Inflammatory macrophage treated with lipopolysaccharide for 1 hour (primary cell): ENCODE data around the gene SLC35D2.

ENCODE experiments used
- DNase-seq, 2 donors: peaks; one replicate each; pipeline ENCODE4 v3.0.0-alpha.2; 2020 to 2022

Gene SLC35D2

GRCh38 chr9:96304230-96304629 is 79.3 kb downstream of the SLC35D2 start:
- no peak for DNase-seq

DNA sequence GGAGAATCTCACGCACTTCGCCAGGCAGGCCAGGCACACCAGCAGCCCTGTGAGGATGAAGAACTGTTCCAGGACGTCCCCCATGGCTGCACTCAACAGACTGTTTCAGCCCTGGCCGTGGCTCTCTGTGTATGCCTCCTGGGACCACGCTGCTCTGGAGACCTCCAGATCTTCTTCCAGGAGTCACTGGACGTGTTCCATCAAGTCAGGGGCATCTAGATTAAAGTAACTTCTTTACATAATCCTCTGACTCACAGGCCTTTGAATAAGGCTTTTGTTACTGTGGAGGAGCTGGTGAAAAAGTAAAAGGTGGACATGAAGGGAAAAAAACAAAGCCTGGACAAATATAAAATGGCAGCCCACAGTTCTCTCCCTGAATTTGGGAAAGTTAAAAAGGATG is 81.5 kb downstream of the SLC35D2 start, which contains the start of gene HSD17B3:
Gene HSD17B3, minus strand, starts transcription at position 156 of the 400 bp plus-strand sequence. Its CDS starts 72 bp downstream, at position 84.
- DNase-seq = no peak

DNA sequence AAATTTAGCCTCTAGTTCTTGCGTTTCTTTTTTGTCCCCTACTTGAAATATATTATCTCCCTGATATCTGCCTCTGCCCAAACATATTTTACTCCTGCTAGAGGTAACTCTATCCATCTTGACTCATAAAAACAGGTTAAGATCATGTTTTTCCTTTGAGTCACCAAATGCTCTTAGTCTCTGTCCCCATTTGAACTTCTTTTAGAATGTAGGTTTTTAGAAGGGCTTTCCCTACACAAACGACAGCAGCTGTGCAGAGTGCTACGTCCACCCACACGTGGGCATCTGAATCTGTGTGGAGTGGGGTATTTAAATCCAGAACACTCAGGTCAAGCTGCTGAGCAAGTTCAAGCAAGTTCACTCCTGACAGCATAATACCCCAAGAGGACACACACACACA is 83.7 kb downstream of the SLC35D2 start:
- DNase-seq = no peak

- DNase-seq = no peak
Measured at GRCh38 chr9:96294159-96294545, 89.4 kb downstream of the SLC35D2 start.

GRCh38 chr9:96293498-96294158 is 89.9 kb downstream of the SLC35D2 start:
- no peak for DNase-seq

GRCh38 chr9:96289392-96289791 is 94.1 kb downstream of the SLC35D2 start:
- DNase-seq = no peak

DNA sequence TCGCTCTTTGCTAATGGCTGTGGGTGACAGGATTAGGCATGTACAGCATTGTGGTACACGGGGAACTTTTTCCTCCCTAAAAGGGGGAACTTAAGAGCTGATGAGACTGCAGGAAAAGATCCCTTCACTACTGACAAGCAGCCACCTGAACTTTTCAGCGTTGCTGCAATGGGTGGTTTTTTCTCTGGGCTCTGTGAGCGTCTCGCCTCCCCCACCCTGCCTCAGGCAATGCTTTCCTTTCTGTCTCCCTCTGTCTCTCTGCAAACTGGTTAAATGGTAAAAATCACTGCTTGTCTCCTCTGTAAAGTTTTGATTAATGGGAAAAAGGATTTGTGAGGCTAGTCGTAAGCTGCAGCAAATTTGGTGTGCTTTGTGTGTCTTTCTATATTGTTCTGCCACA is 101.9 kb downstream of the SLC35D2 start:
- no peak for DNase-seq

DNA sequence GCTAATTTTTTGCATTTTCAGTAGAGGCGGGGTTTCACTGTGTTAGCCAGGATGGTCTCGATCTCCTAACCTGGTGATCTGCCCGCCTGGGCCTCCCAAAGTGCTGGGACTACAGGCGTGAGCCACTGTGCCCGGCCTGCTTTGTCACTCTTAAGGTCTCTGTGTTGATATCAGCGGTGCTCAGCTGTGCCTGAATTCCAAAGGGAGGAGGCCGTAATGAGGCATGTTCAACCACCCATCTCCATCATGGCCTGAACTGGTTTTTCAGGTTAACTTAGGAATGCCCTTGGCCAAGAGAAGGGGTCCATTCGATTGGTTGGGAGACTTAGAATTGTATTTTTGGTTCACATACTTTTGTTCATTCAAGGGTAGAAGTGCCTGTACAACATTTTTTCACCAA is 103.6 kb downstream of the SLC35D2 start:
- DNase-seq = no peak

- DNase-seq = no peak
Measured at GRCh38 chr9:96274939-96275338, 108.6 kb downstream of the SLC35D2 start.
